Fibroblast of lung (primary cell): ENCODE results near the gene SERP1. TPM values are rescaled to one million over a fixed set of nuclear protein-coding genes. Genes with fewer than 3 reads are reported as not detected.

Source experiments
- DNase-seq, 2 donors: peaks; one replicate each; pipeline versions ENCODE4 v3.0.0 to v3.0.0-alpha.2; 2010; ENCODE audit warnings: low read depth in 2 of 2
- H2AFZ ChIP-seq: 2 replicates; pipeline ENCODE4 v1.5.1; 2012; ENCODE audit warnings: low read length, control low read depth, inconsistent platforms
- H3K27ac ChIP-seq: 2 replicates; pipeline ENCODE4 v1.5.1; 2011; ENCODE audit warnings: low read length, control low read depth; ENCODE audit not compliant: insufficient read depth
- H3K27me3 ChIP-seq: 2 replicates; pipeline ENCODE4 v1.5.1; 2011; ENCODE audit warnings: mild to moderate bottlenecking, low read length; ENCODE audit not compliant: control insufficient read depth, insufficient read depth
- H3K36me3 ChIP-seq: 2 replicates; pipeline ENCODE4 v1.5.1; 2011; ENCODE audit warnings: low read length; ENCODE audit not compliant: control insufficient read depth, insufficient read depth
- H3K4me1 ChIP-seq: 2 replicates; pipeline ENCODE4 v1.5.1; 2011; ENCODE audit warnings: low read length; ENCODE audit not compliant: control insufficient read depth, insufficient read depth; ENCODE audit errors: extremely low read depth
- H3K4me2 ChIP-seq: 2 replicates; pipeline ENCODE4 v1.5.1; 2011; ENCODE audit warnings: low read length, control low read depth; ENCODE audit not compliant: insufficient read depth; ENCODE audit errors: extremely low read depth
- H3K4me3 ChIP-seq, 4 experiments: fragments of 200-600 bp in 1 of 4; sonication (generic) in 1 of 4; replicated peaks in 1 of 4; 2 replicates each; pipeline ENCODE4 v1.5.1; 2011 to 2016; ENCODE audit warnings: low read length in 4 of 4, low read depth in 3 of 4, mild to moderate bottlenecking in 3 of 4, control low read depth in 2 of 4, inconsistent platforms in 1 of 4, mixed read lengths in 1 of 4; ENCODE audit not compliant: insufficient read depth in 1 of 4; ENCODE audit errors: control extremely low read depth in 1 of 4
- H3K79me2 ChIP-seq: 2 replicates; pipeline ENCODE4 v1.5.1; 2012; ENCODE audit warnings: mild to moderate bottlenecking, low read length, inconsistent platforms; ENCODE audit not compliant: control insufficient read depth, insufficient read depth
- H3K9ac ChIP-seq: 2 replicates; pipeline ENCODE4 v1.5.1; 2011; ENCODE audit warnings: mild to moderate bottlenecking, low read length, control low read depth; ENCODE audit not compliant: insufficient read depth
- H3K9me3 ChIP-seq: 2 replicates; pipeline ENCODE4 v1.5.1; 2012; ENCODE audit warnings: low read depth, low read length; ENCODE audit not compliant: control insufficient read depth, insufficient read depth
- H4K20me1 ChIP-seq: 2 replicates; pipeline ENCODE4 v1.5.1; 2011; ENCODE audit warnings: low read length; ENCODE audit not compliant: control insufficient read depth, insufficient read depth; ENCODE audit errors: extremely low read depth
- CTCF ChIP-seq, 2 donors: IDR thresholded peaks in 1 of 2; conservative IDR thresholded peaks in 1 of 2; 1 replicate in 1 of 2; 2 replicates in 1 of 2; pipeline ENCODE4 v1.5.1; 2011 to 2012; ENCODE audit warnings: low read length in 2 of 2, control low read depth in 1 of 2, inconsistent platforms in 1 of 2, low read depth in 1 of 2, mild to moderate bottlenecking in 1 of 2
- EZH2 ChIP-seq: IDR thresholded peaks from 2 replicates; pipeline ENCODE4 v1.5.1; 2012; ENCODE audit warnings: low read length, control low read depth, mild to moderate bottlenecking; ENCODE audit errors: missing control alignments
- polyA plus RNA-seq, 2 donors: library from polyadenylated mRNA; depleted of rRNA in 1 of 2; stranded (reverse) in 1 of 2; unstranded in 1 of 2; fragments of >200 nt; gene quantifications; 2 replicates each; pipeline ENCODE4 v1.2.1, GENCODE V29; 2011 to 2012; ENCODE audit warnings: missing spikeins in 1 of 2
- total RNA-seq: library from RNA; depleted of rRNA; stranded (reverse); fragments of >200 nt; gene quantifications from 2 replicates; pipeline ENCODE4 v1.2.1, GENCODE V29; 2014

The SERP1 gene
- total and polyA plus RNA-seq, 2 donors (not counting 1 experiment from before 2014, with no cell fraction given), result 105 to 135 TPM

- no peaks in the 10 kb centered on the region for H4K20me1 ChIP-seq
- no peak overlapping the region for H3K27ac ChIP-seq
- H2AFZ ChIP-seq, result no peak overlapping the region
- no peaks in the 10 kb centered on the region for H3K9me3 ChIP-seq
- TF ChIP-seq EZH2 (no peak), CTCF (conservative IDR thresholded peaks at IDR 0.05 in 1 of 2, IDR thresholded peaks at IDR 0.05 in 1 of 2; ENCODE audit: low read depth in 1 of 2, low read length in 2 of 2) (no peak)
- DNase-seq, result peak; percentile 48 to 68
- H3K27me3 ChIP-seq, result no peaks in the 10 kb centered on the region
- H3K4me3 ChIP-seq, result no peak overlapping the region
- no peaks in the 10 kb centered on the region for H3K4me1 ChIP-seq
- H3K9ac ChIP-seq, result no peak overlapping the region
- H3K79me2 ChIP-seq, result no peaks in the 10 kb centered on the region
- no peaks in the 10 kb centered on the region for H3K36me3 ChIP-seq
- no peak overlapping the region for H3K4me2 ChIP-seq
Measured at GRCh38 chr3:150497956-150498355, 48.3 kb downstream of the SERP1 start.

GRCh38 chr3:150495563-150496168 is 50.6 kb downstream of the SERP1 start:
- Histone ChIP-seq H4K20me1 (no peaks in the 10 kb centered on the region), H3K27me3 (no peaks in the 10 kb centered on the region), H3K9me3 (no peaks in the 10 kb centered on the region), H2AFZ (no peak overlapping the region), H3K4me1 (no peaks in the 10 kb centered on the region), H3K9ac (no peak overlapping the region), H3K27ac (no peak overlapping the region), H3K36me3 (no peaks in the 10 kb centered on the region), H3K79me2 (no peaks in the 10 kb centered on the region), H3K4me3 (no peak overlapping the region), H3K4me2 (no peak overlapping the region)
- peak; percentile 43 to 76 for DNase-seq
- TF ChIP-seq CTCF (conservative IDR thresholded peaks at IDR 0.05 in 1 of 2, IDR thresholded peaks at IDR 0.05 in 1 of 2; ENCODE audit: low read depth in 1 of 2, low read length in 2 of 2), result peak; percentile 52 to 65
- TF ChIP-seq EZH2, result no peak

- Histone ChIP-seq H3K9ac (no peak overlapping the region), H2AFZ (peak overlapping the region; percentile 31), H3K4me3 (no peak overlapping the region), H3K4me1 (no peaks in the 10 kb centered on the region), H3K4me2 (no peak overlapping the region), H4K20me1 (no peaks in the 10 kb centered on the region), H3K27me3 (no peaks in the 10 kb centered on the region), H3K9me3 (no peaks in the 10 kb centered on the region), H3K79me2 (no peaks in the 10 kb centered on the region), H3K27ac (no peak overlapping the region), H3K36me3 (no peaks in the 10 kb centered on the region)
- no peak for DNase-seq
- TF ChIP-seq EZH2 (no peak), CTCF (conservative IDR thresholded peaks at IDR 0.05 in 1 of 2, IDR thresholded peaks at IDR 0.05 in 1 of 2; ENCODE audit: low read depth in 1 of 2, low read length in 2 of 2) (no peak)
Measured at GRCh38 chr3:150495149-150495548, 51.1 kb downstream of the SERP1 start.
